HepG2 (cell line): ENCODE data around the gene SERTAD2. TPM values are rescaled to one million over a fixed set of nuclear protein-coding genes. Genes with fewer than 3 reads are reported as not detected.

Experiments used
- ADNP ChIP-seq: sonication (generic); formaldehyde crosslinking; IDR thresholded peaks from 2 replicates; pipeline ENCODE4 v1.4.0; 2020; ENCODE audit warnings: missing genetic modification reagents
- ATRX ChIP-seq: sonication (generic); formaldehyde crosslinking; IDR thresholded peaks from 2 replicates; pipeline ENCODE4 v1.4.0; 2020; ENCODE audit warnings: missing genetic modification reagents, borderline replicate concordance
- EEA1 ChIP-seq: sonication (generic); formaldehyde crosslinking; IDR thresholded peaks from 2 replicates; pipeline ENCODE4 v1.5.1; 2020; ENCODE audit warnings: mild to moderate bottlenecking, missing genetic modification reagents, borderline replicate concordance
- EHMT2 ChIP-seq: fragments of 200-600 bp; sonication (generic); IDR thresholded peaks from 2 replicates; pipeline ENCODE4 v1.7.0; 2017; ENCODE audit warnings: antibody characterized with exemption, low read depth, low read length, borderline replicate concordance
- FOXK1 ChIP-seq: sonication (generic); formaldehyde crosslinking; IDR thresholded peaks from 2 replicates; pipeline ENCODE4 v1.4.0; 2020; ENCODE audit warnings: low read depth, missing genetic modification reagents, borderline replicate concordance
- MAFK ChIP-seq, 2 experiments: IDR thresholded peaks in 1 of 2; conservative IDR thresholded peaks in 1 of 2; 2 replicates each; pipeline ENCODE4 v1.6.1; 2011; ENCODE audit warnings: improper control_type of control experiment in 2 of 2, low read length in 2 of 2
- MBD4 ChIP-seq: IDR thresholded peaks from 2 replicates; pipeline ENCODE4 v1.6.1; 2012; ENCODE audit warnings: low read length, inconsistent platforms, borderline replicate concordance
- MXI1 ChIP-seq: IDR thresholded peaks from 3 replicates; pipeline ENCODE4 v1.6.1; 2012; ENCODE audit warnings: low read depth, low read length, inconsistent platforms, borderline replicate concordance
- NFE2L1 ChIP-seq: sonication (generic); formaldehyde crosslinking; IDR thresholded peaks from 2 replicates; pipeline ENCODE4 v1.4.0; 2020; ENCODE audit warnings: missing genetic modification reagents, mild to moderate bottlenecking, borderline replicate concordance
- NFYC ChIP-seq: IDR thresholded peaks from 2 replicates; pipeline ENCODE4 v1.6.1; 2016; ENCODE audit warnings: missing genetic modification reagents, missing compliant biosample characterization
- SALL2 ChIP-seq: sonication (generic); formaldehyde crosslinking; IDR thresholded peaks from 2 replicates; pipeline ENCODE4 v1.8.1; 2023; ENCODE audit warnings: mild to moderate bottlenecking, missing genetic modification reagents, inconsistent platforms
- THAP11 ChIP-seq: IDR thresholded peaks from 2 replicates; pipeline ENCODE4 v1.6.1; 2016; ENCODE audit warnings: missing biosample characterization, missing genetic modification reagents
- TMF1 ChIP-seq: sonication (generic); formaldehyde crosslinking; IDR thresholded peaks from 2 replicates; pipeline ENCODE4 v1.8.1; 2022; ENCODE audit warnings: low read depth, missing genetic modification reagents
- U2AF2 ChIP-seq: fragments of 200-400 bp; formaldehyde crosslinking; IDR thresholded peaks from 2 replicates; pipeline ENCODE4 v1.6.1; 2017; ENCODE audit warnings: low read depth, mild to moderate bottlenecking, low read length
- ZFP1 ChIP-seq: IDR thresholded peaks from 2 replicates; pipeline ENCODE4 v1.6.1; 2016
- ZFYVE20 ChIP-seq: sonication (generic); formaldehyde crosslinking; IDR thresholded peaks from 2 replicates; pipeline ENCODE4 v1.8.0; 2023; ENCODE audit warnings: low read depth, mild to moderate bottlenecking, moderate library complexity, missing genetic modification reagents, borderline replicate concordance
- ZNF20 ChIP-seq: sonication (generic); formaldehyde crosslinking; IDR thresholded peaks from 2 replicates; pipeline ENCODE4 v1.4.0; 2020; ENCODE audit warnings: mild to moderate bottlenecking, moderate library complexity, missing genetic modification reagents
- ZNF317 ChIP-seq: sonication (generic); formaldehyde crosslinking; IDR thresholded peaks from 2 replicates; pipeline ENCODE4 v1.5.0; 2020; ENCODE audit warnings: mild to moderate bottlenecking, missing genetic modification reagents
- ZNF337 ChIP-seq: sonication (generic); formaldehyde crosslinking; IDR thresholded peaks from 2 replicates; pipeline ENCODE4 v1.5.1; 2020; ENCODE audit warnings: missing genetic modification reagents, low read depth, mild to moderate bottlenecking, borderline replicate concordance
- ZNF383 ChIP-seq: sonication (generic); formaldehyde crosslinking; IDR thresholded peaks from 2 replicates; pipeline ENCODE4 v1.4.0; 2020; ENCODE audit warnings: missing genetic modification reagents, mild to moderate bottlenecking, borderline replicate concordance
- ZNF543 ChIP-seq: sonication (generic); formaldehyde crosslinking; IDR thresholded peaks from 2 replicates; pipeline ENCODE4 v1.4.0; 2020; ENCODE audit warnings: mild to moderate bottlenecking, missing genetic modification reagents
- ZNF615 ChIP-seq: sonication (generic); formaldehyde crosslinking; IDR thresholded peaks from 2 replicates; pipeline ENCODE4 v1.5.0; 2020; ENCODE audit warnings: mild to moderate bottlenecking, missing genetic modification reagents, borderline replicate concordance
- ZNF674 ChIP-seq: sonication (generic); formaldehyde crosslinking; IDR thresholded peaks from 2 replicates; pipeline ENCODE4 v1.5.0; 2020; ENCODE audit warnings: low read depth, mild to moderate bottlenecking, missing genetic modification reagents
- ZNF776 ChIP-seq: sonication (generic); formaldehyde crosslinking; IDR thresholded peaks from 2 replicates; pipeline ENCODE4 v1.4.0; 2020; ENCODE audit warnings: mild to moderate bottlenecking, missing genetic modification reagents
- ZSCAN12 ChIP-seq: sonication (generic); formaldehyde crosslinking; IDR thresholded peaks from 2 replicates; pipeline ENCODE4 v1.9.0; 2021; ENCODE audit warnings: mild to moderate bottlenecking, missing genetic modification reagents
- polyA plus RNA-seq, 8 experiments: library from polyadenylated mRNA; depleted of rRNA in 3 of 8; stranded (reverse) in 7 of 8; unstranded in 1 of 8; fragments of >200 nt; fragmentation: Illumina TruSeq in 4 of 8; extraction: Trizol in 4 of 8; gene quantifications; 2 replicates each; pipeline versions ENCODE4 v1.2.1 to v1.2.3, GENCODE V29; 2011 to 2016; ENCODE audit warnings: low read depth in 4 of 8, missing spikeins in 1 of 8, mixed read lengths in 1 of 8; ENCODE audit not compliant: insufficient read depth in 1 of 8
- total RNA-seq, 5 experiments: library from RNA; depleted of rRNA; stranded (reverse); fragments of >200 nt; fragmentation: Illumina TruSeq; extraction: Trizol; gene quantifications; 2 replicates each; pipeline ENCODE4 v1.2.3, GENCODE V29; 2016; ENCODE audit warnings: low read depth in 1 of 5
- TF ChIP-seq, protein P1 (sequence below): sonication (generic); formaldehyde crosslinking; conservative IDR thresholded peaks from 2 replicates; pipeline ENCODE4 v1.8.0; 2022; ENCODE audit warnings: low read depth, missing genetic modification reagents
- TF ChIP-seq, protein P2 (sequence below): sonication (generic); formaldehyde crosslinking; IDR thresholded peaks from 2 replicates; pipeline ENCODE4 v1.5.0; 2020; ENCODE audit warnings: mild to moderate bottlenecking, missing genetic modification reagents, moderate library complexity
- TF ChIP-seq, protein P3 (sequence below): IDR thresholded peaks from 2 replicates; pipeline ENCODE4 v1.6.1; 2018; ENCODE audit warnings: missing genetic modification reagents

SERTAD2 gene
- total and polyA plus RNA-seq, 2 of the 13 experiments (the other 11 are each of a cell fraction or from before 2014, with no cell fraction given), result 6.7 to 22.6 TPM

- TF ChIP-seq ZNF337 (CRISPR knock-in tag) (no peak), ZNF543 (no peak), NFYC (CRISPR knock-in tag) (no peak), MBD4 (no peak), ZNF615 (CRISPR knock-in tag) (no peak), ZFP1 (CRISPR knock-in tag) (no peak), ZNF383 (CRISPR knock-in tag) (no peak), ZSCAN12 (CRISPR knock-in tag) (no peak), U2AF2 (no peak), TMF1 (CRISPR knock-in tag) (no peak), EEA1 (CRISPR knock-in tag) (no peak), ZFYVE20 (CRISPR knock-in tag) (no peak), FOXK1 (no peak), SALL2 (CRISPR knock-in tag) (no peak), ZNF20 (no peak), EHMT2 (no peak), MXI1 (peak; percentile 24; the same call in 1 of the 3 replicates), ADNP (CRISPR knock-in tag) (no peak), ATRX (CRISPR knock-in tag) (no peak), NFE2L1 (CRISPR knock-in tag) (no peak), THAP11 (CRISPR knock-in tag) (no peak), ZNF776 (no peak), ZNF317 (no peak; the same call in 1 of the 2 replicates), MAFK (conservative IDR thresholded peaks at IDR 0.05 in 1 of 2, IDR thresholded peaks at IDR 0.05 in 1 of 2; ENCODE audit: low read length in 2 of 2) (no peak), ZNF674 (no peak)
- TF ChIP-seq, protein P1, sequence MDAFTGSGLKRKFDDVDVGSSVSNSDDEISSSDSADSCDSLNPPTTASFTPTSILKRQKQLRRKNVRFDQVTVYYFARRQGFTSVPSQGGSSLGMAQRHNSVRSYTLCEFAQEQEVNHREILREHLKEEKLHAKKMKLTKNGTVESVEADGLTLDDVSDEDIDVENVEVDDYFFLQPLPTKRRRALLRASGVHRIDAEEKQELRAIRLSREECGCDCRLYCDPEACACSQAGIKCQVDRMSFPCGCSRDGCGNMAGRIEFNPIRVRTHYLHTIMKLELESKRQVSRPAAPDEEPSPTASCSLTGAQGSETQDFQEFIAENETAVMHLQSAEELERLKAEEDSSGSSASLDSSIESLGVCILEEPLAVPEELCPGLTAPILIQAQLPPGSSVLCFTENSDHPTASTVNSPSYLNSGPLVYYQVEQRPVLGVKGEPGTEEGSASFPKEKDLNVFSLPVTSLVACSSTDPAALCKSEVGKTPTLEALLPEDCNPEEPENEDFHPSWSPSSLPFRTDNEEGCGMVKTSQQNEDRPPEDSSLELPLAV (CRISPR knock-in tag), result no peak
- TF ChIP-seq, protein P2, sequence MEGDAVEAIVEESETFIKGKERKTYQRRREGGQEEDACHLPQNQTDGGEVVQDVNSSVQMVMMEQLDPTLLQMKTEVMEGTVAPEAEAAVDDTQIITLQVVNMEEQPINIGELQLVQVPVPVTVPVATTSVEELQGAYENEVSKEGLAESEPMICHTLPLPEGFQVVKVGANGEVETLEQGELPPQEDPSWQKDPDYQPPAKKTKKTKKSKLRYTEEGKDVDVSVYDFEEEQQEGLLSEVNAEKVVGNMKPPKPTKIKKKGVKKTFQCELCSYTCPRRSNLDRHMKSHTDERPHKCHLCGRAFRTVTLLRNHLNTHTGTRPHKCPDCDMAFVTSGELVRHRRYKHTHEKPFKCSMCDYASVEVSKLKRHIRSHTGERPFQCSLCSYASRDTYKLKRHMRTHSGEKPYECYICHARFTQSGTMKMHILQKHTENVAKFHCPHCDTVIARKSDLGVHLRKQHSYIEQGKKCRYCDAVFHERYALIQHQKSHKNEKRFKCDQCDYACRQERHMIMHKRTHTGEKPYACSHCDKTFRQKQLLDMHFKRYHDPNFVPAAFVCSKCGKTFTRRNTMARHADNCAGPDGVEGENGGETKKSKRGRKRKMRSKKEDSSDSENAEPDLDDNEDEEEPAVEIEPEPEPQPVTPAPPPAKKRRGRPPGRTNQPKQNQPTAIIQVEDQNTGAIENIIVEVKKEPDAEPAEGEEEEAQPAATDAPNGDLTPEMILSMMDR, result no peak
- TF ChIP-seq, protein P3, sequence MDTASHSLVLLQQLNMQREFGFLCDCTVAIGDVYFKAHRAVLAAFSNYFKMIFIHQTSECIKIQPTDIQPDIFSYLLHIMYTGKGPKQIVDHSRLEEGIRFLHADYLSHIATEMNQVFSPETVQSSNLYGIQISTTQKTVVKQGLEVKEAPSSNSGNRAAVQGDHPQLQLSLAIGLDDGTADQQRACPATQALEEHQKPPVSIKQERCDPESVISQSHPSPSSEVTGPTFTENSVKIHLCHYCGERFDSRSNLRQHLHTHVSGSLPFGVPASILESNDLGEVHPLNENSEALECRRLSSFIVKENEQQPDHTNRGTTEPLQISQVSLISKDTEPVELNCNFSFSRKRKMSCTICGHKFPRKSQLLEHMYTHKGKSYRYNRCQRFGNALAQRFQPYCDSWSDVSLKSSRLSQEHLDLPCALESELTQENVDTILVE, result no peak
These were observed 1.2 kb downstream of the SERTAD2 start (continued) for GRCh38 chr2:64652231-64653108.
